GM21529 (cell line): ENCODE measurements around the gene BRD3.
"Not testable (repeated sequence)": the region's sequence is repeated elsewhere in the genome, so short reads cannot be mapped to it uniquely, and the experiment has no call there.

Source experiments
- ATAC-seq: cut with Tn5 transposase; IDR thresholded peaks from one replicate; pipeline ENCODE4 v1.9.1; 2021; ENCODE audit not compliant: unreplicated experiment

BRD3 gene

GRCh38 chr9:134067904-134068743 lies at the start of gene BRD3:
Gene BRD3 (minus strand): TSS chr9:134068026. CDS start chr9:134053477, 14,549 bp downstream.
- ATAC-seq, result peak; percentile 59

- ATAC-seq, result no peak
Measured at GRCh38 chr9:134112561-134112960, 44.7 kb upstream of the BRD3 start.

GRCh38 chr9:134111064-134111463 lies 43.2 kb upstream of the BRD3 start:
- no peak for ATAC-seq

GRCh38 chr9:134103391-134103998 lies 35.7 kb upstream of the BRD3 start:
- no peak for ATAC-seq

- ATAC-seq, result no peak
Measured at GRCh38 chr9:134101623-134102149, 33.9 kb upstream of the BRD3 start.

GRCh38 chr9:134101133-134101532 lies 33.3 kb upstream of the BRD3 start:
- ATAC-seq, result not testable (repeated sequence)

GRCh38 chr9:134100040-134100439 lies 32.2 kb upstream of the BRD3 start:
- ATAC-seq, result no peak

- ATAC-seq, result no peak
Measured at GRCh38 chr9:134099123-134099761, 31.4 kb upstream of the BRD3 start.

- ATAC-seq, result no peak
Measured at GRCh38 chr9:134089972-134090371, 22.1 kb upstream of the BRD3 start.

- ATAC-seq, result no peak
Measured at GRCh38 chr9:134088063-134088725, 20.4 kb upstream of the BRD3 start.

GRCh38 chr9:134085674-134086073 lies 17.8 kb upstream of the BRD3 start:
- no peak for ATAC-seq

- no peak for ATAC-seq
Measured at GRCh38 chr9:134083451-134083850, 15.6 kb upstream of the BRD3 start.

GRCh38 chr9:134076644-134077043 lies 8.8 kb upstream of the BRD3 start:
- no peak for ATAC-seq

GRCh38 chr9:134075689-134076088 lies 7.9 kb upstream of the BRD3 start:
- ATAC-seq, result not testable (repeated sequence)

GRCh38 chr9:134073500-134073899 lies 5.7 kb upstream of the BRD3 start:
- ATAC-seq, result no peak

- ATAC-seq, result not testable (repeated sequence)
Measured at GRCh38 chr9:134072683-134073082, 4.9 kb upstream of the BRD3 start.

GRCh38 chr9:134071149-134071548 lies 3.3 kb upstream of the BRD3 start:
- ATAC-seq, result no peak

GRCh38 chr9:134069480-134070399 lies 1.9 kb upstream of the BRD3 start:
- ATAC-seq, result no peak

- no peak for ATAC-seq
Measured at GRCh38 chr9:134068744-134069479, 1.1 kb upstream of the BRD3 start.
